Dedifferentiated amniotic fluid mesenchymal stem cell (primary cell): ENCODE data around the gene DUSP16.
"Not testable (repeated sequence)": the region's sequence is repeated elsewhere in the genome, so short reads cannot be mapped to it uniquely, and the experiment has no call there.

Experiments
- DNase-seq: peaks from one replicate; pipeline ENCODE4 v3.0.0-alpha.2; 2016; ENCODE audit errors: extremely low spot score

The DUSP16 gene

DNA sequence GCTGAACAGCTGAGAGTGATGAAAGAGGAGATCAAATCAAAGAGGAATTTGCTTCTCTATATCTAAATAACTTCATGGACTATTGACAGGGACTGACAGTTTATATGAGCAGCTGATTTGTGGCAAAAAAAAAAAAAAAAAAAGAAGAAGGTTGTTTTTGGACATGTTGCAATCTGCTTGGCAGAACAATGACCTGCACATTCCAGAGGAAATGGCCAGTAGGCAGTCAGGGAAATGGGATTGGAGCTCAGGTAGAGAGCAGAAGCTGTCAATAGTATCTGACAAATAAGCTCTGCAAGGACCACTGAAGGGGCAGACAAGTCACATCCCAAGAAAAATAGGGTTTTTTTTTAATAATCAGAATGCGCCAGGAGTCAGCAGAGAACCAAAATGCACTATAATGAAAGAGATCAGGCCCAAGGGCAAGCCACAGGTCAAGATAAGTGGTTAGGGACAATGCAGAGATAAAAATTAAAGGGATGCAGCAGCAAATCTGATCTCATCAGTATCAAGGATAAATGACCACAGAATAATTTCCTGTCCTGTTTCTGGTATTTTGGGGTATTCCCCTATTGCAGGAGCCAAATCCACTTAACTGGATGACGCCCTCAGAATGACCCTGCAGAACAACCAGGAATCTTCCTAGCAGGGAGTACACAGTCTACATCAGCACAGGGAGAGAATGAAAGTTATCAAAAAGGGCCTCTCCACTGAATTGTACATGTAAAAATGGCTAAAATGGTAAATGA is 22.6 kb upstream of the DUSP16 start:
- no peak for DNase-seq

DNA sequence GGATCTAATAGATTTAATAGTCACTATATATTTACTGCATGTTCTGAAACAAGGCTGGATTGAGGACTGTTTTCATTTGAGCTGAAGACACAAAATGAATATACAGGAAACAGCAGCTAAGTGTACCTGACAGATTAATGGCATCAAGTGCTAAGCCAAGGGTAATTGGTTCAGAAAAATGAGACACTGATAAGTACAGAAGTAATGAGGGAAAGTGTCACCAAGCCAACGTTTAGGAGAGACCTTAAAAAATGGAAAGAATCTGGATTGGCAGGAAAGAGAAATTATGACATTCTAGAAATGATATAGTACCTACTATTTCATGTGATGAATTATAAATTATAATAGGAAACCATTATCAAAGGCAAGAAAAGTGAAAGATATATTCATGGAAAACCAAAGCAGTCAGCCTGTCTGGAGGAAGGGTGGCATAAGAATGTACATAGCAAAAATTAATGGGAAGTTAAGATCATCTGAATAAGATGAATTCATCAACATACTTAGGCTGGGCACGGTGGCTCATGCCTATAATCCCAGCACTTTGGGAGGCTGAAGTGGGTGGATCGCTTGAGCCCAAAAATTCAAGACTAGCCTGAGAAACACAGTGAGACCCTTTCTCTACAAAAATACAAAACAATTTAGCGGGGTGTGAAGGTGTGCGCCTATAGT is 21.0 kb upstream of the DUSP16 start:
- DNase-seq, result no peak

DNA sequence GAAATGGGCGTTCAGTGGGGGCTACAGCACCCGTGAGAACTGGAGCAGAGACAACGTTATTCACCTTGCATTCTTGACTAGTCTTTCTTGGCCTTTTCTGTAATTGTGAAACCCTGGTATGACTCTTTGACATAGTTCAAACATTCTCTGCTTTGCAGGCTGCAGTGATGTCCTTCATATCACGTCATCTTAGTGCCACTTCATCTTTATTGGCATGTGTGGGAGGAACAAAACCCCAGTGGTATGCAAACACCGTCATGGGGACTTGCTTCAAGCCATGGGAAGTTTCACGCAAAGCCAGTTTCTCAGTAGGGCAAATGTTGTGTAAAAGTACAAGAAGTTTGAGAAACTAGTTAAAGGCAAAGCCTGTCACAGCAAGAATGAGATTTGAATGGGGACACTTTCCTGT is 20.2 kb upstream of the DUSP16 start:
- DNase-seq, result no peak

DNA sequence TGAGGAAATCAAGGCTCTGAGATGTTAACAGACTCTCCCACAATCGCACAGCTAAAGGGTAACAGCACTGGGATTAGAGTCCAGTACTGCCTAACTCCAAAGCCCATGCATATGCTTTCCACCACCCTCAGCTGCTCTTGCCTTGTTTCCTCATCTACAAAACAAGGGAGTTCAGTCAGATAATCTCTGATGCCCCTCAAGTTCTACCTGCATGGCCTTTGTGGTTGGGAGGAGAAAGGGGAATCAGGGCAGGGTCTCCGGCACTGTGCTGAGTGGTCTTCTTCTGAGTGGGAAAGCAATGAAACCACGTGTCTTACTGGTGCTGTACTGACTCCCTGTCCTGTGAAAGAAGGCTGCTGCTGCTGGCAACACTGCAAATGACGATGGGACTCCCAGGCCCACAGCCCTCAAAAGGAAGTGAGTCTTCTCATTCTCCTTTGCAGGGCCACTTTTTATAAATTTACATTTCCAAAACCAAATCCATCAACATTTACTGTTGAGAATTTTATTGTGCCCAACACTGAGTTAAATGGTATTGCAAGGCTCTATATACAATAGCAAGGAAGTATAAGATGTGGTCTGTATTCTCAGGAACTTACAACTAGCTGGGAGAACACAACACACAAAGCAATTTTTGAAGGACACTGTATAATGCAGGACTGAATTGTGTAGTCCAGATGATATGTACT is 19.7 kb upstream of the DUSP16 start:
- no peak for DNase-seq

DNA sequence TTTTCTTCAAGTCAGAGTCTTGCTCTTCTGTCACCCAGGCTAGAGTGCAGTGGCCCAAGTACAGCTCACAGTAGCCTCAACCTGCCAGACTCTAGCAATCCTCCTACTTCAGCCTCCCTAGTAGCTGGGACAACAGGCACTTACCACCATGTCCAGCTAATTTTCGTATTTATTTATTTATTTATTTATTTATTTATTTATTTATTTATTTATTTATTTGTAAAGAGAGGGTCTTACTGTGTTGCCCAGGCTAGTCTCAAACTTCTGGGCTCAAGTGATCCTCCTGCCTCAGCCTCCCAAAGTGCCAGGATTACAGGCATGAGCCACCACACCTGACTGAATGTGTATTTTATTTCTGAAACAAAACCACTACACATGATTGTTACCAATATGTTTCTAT is 18.1 kb upstream of the DUSP16 start:
- not testable (repeated sequence) for DNase-seq

DNA sequence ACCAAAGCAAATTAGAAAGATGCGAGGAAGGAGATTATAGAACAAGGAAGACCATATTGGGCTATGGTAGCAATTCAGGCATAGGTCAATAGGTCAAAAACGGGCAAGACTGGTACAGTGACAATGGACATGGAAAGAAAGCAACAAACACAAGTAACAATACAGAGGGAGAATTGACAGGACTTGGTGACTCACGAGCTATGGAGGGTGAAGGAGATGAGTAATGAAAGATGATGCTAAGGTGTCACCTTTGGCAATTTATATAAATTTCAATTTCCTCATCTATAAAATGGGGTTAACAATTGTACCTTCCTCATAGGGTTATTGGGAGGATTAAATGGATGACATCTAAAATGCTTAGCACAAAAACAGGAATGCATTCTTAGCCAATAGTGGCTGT is 15.1 kb upstream of the DUSP16 start:
- no peak for DNase-seq

GRCh38 chr12:12572659-12573058 is 10.0 kb upstream of the DUSP16 start:
- no peak for DNase-seq

GRCh38 chr12:12565971-12566370 is 3.3 kb upstream of the DUSP16 start:
- not testable (repeated sequence) for DNase-seq

- no peak for DNase-seq
Observed at GRCh38 chr12:12564911-12565310, 2.2 kb upstream of the DUSP16 start.

GRCh38 chr12:12563290-12563928 is 746 bp upstream of the DUSP16 start:
- DNase-seq, result no peak

DNA sequence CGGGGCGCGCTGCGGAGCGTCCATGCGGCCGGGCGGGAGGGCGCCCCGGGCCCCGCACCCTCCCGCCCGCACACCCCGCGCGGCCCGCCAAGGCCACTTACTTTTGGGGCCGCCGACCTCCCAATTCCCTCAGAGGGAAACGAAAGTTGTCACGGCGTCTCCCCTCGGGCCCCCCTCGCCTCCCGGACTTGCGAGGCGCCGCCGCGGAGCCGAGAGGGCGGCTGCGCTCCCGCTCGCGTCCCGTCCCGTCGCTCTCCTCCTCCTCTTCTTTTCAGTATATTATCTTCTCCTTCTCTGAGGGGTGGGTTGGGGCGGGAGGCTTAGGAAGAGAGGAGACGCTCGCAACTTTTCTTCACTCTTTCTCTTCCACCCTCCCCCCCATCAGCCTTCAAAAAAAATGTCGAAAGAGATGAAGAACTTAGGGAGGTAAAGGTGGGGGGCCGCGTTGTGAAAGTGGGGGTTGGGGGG is 613 bp downstream of the DUSP16 start:
- DNase-seq, result peak; percentile 16

DNA sequence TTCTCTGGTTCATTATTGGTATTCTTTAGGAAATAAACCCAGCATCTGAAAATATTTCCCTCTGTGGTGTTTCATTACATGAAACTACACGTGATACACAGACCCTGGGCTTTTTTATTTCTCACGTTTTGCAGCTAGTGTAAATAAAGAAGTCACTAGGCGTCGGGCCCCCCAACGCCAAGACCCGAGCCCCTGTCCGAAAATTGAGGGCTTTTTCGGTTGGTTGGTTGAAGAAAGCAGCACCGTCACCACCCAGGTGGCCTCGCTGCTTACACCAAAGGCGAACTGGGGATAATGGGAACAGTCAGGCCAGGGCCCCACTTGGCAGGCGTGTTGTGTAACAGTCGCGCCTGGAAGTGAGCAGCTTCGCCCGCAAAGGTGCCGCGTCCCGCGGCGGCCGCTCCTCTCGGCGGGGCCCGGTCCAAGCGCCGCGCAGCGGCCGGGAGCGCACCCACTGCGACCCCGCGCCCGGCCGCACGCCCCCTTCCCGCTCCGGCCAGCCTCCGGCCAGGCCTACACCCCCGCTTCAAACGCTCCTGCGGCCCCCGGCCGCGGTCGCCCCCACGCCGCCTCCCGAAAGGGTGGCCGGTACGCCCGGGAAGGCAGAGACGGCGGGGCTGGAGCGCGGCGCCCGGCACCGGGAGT is 1.2 kb downstream of the DUSP16 start:
- peak; percentile 28 for DNase-seq

DNA sequence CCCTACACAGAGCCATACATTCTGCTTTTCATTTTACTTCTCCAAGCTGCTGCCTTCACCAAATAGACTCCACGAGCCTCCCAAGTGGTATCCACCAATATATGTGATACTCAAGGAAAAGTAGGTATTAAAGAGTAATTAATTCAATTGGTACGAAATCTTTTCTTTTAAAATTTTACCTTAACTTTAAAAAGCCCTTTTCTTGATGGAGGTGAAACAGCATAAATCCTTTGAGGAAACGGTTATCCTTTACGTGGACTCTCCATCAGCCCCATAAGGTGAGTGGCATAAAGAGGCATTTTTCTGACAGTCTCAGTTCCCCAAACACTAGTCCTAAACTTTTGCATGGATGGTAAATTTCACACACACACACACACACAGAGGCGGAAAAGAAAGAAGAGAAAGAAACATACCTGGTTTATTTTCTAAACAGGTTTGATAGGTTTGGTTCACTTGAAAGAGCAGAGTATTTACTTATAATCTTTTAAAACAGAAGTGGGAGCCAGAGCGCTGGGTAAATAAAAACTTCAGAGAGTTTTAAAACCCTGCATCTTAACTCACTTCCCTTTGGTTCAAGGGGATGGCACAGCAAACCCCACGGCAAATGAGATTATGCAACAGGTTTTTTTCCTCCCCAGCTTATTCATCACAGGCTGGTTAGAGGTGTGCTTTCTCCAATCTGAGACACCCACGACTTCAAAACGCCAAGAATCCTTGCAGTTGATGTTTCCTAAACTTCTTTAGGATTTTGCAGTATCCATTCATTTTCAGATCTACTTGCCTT is 1.9 kb downstream of the DUSP16 start:
- DNase-seq, result peak; percentile 15

DNA sequence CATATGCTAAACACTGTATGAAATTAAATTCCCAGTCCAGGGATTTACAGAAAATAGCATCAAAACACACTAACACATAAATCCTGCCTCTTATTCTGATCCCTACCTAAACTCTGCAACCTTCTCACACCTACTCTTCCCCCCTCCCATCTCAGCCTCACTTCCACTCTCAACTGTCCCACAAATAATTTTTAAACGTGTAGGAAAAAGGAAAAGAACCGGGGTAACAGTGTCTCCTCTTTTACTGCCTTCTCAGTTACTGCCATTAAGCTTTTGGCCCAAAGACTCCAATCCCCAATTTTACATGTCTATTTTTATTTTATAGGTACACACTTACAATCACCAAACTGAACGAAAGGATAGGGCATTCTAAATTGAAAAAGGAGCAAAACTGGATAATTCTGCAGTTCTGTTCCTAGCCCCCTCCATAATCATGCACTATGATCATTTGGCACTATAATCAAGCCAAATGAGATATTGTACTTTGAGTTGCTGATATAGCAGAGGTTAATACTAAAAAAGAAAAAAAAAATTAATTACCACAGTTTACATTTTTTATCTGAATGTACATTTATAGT is 2.9 kb downstream of the DUSP16 start:
- no peak for DNase-seq

DNA sequence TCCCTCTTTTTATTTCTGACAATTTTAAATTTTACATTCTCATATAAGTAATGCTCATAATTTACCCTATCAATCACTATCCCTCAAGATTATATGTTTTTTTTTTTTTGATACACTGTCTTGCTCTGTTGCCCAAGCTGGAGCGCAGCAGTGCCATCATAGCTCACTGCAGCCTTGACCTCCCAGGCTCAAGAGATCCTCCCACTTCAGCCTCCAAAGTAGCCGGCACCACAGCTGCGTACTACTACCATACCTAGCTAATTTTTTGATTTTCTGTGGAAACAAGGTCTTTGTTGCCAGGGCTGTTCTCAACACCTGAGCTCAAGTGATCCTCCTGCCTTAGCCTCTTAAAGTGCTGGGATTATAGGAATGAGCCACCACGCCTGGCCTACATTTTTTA is 4.4 kb downstream of the DUSP16 start:
- no peak for DNase-seq

GRCh38 chr12:12557733-12558132 is 4.9 kb downstream of the DUSP16 start:
- no peak for DNase-seq

GRCh38 chr12:12555656-12556055 is 7.0 kb downstream of the DUSP16 start:
- no peak for DNase-seq

DNA sequence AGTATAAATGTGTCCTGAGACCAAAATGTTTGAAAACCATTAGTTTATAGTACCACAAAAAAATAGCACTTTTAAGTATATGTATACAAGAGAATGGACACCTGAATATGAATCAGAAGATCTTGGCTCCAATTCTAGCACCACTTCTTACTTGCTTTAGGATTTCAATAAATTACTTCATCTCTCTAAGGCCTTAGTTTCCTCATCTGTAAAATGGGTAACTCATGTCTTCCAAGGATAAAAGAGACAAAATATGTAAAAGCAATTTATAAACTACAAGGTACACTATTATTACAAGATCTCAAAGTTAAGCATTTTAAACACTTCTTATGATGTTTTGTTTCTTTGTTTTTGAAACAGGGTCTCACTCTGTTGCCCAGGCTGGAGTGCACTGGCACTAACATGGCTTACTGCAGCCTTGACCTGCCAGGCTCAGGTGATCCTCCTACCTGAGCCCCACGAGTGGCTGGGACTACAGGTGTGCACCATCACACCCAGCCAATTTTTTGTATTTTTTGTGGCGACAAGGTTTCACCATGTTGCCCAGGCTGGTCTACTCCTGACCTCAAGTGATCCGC is 9.4 kb downstream of the DUSP16 start:
- DNase-seq, result no peak

DNA sequence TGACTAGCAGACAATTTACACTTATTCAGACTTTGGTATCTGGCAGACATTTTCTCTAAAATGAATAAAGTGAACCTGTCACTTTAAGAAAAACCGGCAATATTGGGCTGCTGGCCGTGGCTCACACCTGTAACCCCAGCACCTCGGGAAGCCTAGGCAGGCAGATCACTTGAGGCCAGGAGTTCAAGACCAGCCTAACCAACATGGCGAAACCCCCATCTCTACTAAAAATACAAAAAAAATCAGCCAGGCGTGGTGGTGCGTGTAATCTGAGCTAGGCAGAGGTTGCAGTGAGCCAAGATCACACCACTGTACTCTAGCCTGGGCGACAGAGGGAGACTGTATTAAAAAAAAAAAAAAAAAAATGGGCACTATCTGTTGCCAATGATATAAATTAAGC is 11.5 kb downstream of the DUSP16 start:
- DNase-seq, result no peak

DNA sequence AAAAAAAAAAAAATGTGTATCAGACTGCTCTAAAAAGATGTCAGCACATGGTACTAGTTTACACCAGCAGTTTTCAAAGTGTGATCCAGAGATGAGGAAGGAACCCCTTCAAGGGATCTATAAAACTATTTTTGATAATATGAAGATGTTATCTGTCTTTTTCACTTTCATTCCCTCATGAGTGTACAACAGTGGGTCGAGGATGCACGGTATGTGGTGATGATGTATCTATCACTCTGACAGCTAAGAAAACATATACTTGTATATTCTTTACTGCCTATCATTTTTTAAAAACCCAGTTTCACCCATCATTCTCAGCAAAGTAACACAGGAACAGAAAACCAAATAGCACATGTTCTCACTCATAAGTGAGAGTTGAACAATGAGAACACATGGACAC is 12.4 kb downstream of the DUSP16 start:
- no peak for DNase-seq
